B cell (primary cell): Measurements from ENCODE around the gene CDK19.

Experiments
- CTCF ChIP-seq: fragments of 200-600 bp; IDR thresholded peaks from one replicate; pipeline ENCODE4 v1.8.0; 2022; ENCODE audit warnings: antibody characterized with exemption, mild to moderate bottlenecking
- EZH2 ChIP-seq: IDR thresholded peaks from 2 replicates; pipeline ENCODE4 v1.6.1; 2012; ENCODE audit warnings: borderline replicate concordance, low read depth, mild to moderate bottlenecking, moderate library complexity, low read length; ENCODE audit not compliant: insufficient read depth, poor library complexity, severe bottlenecking

GRCh38 chr6:110822249-110822648, 7.0 kb upstream of the CDK19 start:
- TF ChIP-seq CTCF (no peak), EZH2 (no peak)
